Adrenal gland (tissue), 5 donors: ENCODE measurements around the gene FOLR1.

Experiments used
- POLR2A ChIP-seq, 2 donors: fragments of 450-650 bp; IDR thresholded peaks; one replicate each; pipeline ENCODE4 v1.6.1; 2017; ENCODE audit warnings: antibody characterized with exemption in 2 of 2, mild to moderate bottlenecking in 2 of 2, moderate library complexity in 1 of 2
- TF ChIP-seq, protein P1 (sequence below), 6 experiments: fragments of 450-650 bp in 4 of 6; fragments of 200-600 bp in 2 of 6; sonication (generic) in 1 of 6; IDR thresholded peaks; 1 replicate in 5 of 6; 2 replicates in 1 of 6; pipeline versions ENCODE4 v1.5.1 to v1.8.0; 2016 to 2021; ENCODE audit warnings: antibody characterized with exemption in 6 of 6, mild to moderate bottlenecking in 2 of 6, moderate library complexity in 1 of 6
- donor health status: DM: no; HTN: no; CAD: no.

DNA sequence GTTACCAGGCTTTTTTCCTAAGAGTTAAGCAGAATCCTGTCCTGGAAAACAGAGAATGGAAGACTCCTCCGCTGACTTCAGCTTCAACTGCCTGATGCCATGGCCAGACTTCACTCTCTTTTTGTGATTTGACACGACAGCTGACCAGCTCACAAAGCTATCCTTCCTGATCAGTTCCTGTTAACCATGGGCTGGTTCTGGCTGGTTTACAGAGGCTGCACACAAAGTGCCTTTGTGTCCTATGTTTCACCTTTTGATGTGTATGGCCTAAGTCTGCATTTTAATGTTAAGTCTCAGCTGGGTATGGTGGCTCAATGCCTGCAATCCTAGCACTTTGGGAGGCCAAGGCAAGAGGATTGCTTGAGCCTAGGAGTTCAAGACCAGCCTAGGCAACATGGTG lies 45.3 kb upstream of the FOLR1 start:
- TF ChIP-seq POLR2A (IDR thresholded peaks at IDR 0.05), result no peak
- TF ChIP-seq, protein P1, sequence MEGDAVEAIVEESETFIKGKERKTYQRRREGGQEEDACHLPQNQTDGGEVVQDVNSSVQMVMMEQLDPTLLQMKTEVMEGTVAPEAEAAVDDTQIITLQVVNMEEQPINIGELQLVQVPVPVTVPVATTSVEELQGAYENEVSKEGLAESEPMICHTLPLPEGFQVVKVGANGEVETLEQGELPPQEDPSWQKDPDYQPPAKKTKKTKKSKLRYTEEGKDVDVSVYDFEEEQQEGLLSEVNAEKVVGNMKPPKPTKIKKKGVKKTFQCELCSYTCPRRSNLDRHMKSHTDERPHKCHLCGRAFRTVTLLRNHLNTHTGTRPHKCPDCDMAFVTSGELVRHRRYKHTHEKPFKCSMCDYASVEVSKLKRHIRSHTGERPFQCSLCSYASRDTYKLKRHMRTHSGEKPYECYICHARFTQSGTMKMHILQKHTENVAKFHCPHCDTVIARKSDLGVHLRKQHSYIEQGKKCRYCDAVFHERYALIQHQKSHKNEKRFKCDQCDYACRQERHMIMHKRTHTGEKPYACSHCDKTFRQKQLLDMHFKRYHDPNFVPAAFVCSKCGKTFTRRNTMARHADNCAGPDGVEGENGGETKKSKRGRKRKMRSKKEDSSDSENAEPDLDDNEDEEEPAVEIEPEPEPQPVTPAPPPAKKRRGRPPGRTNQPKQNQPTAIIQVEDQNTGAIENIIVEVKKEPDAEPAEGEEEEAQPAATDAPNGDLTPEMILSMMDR (IDR thresholded peaks at IDR 0.05), result no peak
